ENCODE data around the gene EML4.

Gene EML4

DNA sequence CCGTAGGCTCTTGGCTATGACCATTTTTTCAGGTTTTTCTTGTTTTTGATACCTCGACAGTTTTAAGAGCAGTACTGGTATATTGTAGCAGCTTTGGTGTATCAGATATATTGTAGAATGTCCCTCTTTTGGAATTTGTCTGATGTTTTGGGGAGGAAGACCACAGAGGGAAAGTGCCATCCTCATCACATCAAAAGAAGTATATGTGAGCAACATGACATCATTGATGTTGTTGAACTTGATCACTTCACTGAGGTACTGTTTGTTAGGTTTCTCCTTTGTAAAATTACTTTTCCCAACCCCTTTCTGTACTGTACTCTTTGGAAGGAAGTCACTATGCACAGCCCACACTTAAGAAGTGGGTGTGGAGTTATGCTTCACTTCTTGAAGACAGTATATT is 41.0 kb downstream of the EML4 start:
- H3K4me3 ChIP-seq (ENCODE audit: low read depth, low read length), result no peak overlapping the region
- TF ChIP-seq CTCF (IDR thresholded peaks at IDR 0.05; ENCODE audit: low read depth, low read length), result no peak
- no peak for DNase-seq (ENCODE audit: low read depth, low spot score)
- in situ Hi-C loops (cut with HindIII; ENCODE audit: low sequenced_read_pairs), result no loop called here

- DNase-seq (ENCODE audit: low read depth, low spot score), result no peak
- in situ Hi-C loops (cut with HindIII; ENCODE audit: low sequenced_read_pairs), result no loop called here
- no peak for TF ChIP-seq CTCF (IDR thresholded peaks at IDR 0.05; ENCODE audit: low read depth, low read length)
- no peak overlapping the region for H3K4me3 ChIP-seq (ENCODE audit: low read depth, low read length)
Measured at GRCh38 chr2:42211291-42211690, 42.1 kb downstream of the EML4 start.

DNA sequence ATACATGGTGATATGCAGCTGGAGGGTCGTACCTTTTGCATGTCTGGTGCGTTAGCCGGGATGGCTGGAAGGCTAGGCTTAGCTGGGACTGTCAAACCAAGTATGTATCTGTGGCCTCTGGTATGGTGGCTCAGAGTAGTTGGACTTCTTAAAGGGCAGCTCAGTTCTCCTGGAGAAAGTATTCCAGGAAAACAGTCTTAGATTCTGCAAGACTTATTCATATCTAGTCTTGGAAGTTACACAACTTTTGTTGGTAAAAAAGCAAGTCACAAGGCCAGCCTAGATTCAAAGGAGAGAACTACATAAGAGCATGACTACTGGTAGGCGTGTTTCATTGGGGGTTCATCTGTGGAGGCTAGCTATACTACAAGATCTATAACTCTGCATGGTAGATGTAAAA is 45.5 kb downstream of the EML4 start:
- H3K4me3 ChIP-seq (ENCODE audit: low read depth, low read length), result no peak overlapping the region
- in situ Hi-C loops (cut with HindIII; ENCODE audit: low sequenced_read_pairs), result no loop called here
- TF ChIP-seq CTCF (IDR thresholded peaks at IDR 0.05; ENCODE audit: low read depth, low read length), result no peak
- no peak for DNase-seq (ENCODE audit: low read depth, low spot score)

GRCh38 chr2:42216694-42217093 is 47.5 kb downstream of the EML4 start:
- H3K4me3 ChIP-seq (ENCODE audit: low read depth, low read length), result no peak overlapping the region
- DNase-seq (ENCODE audit: low read depth, low spot score), result peak; percentile 36
- TF ChIP-seq CTCF (IDR thresholded peaks at IDR 0.05; ENCODE audit: low read depth, low read length), result no peak
- in situ Hi-C loops (cut with HindIII; ENCODE audit: low sequenced_read_pairs), result no loop called here

- in situ Hi-C loops (cut with HindIII; ENCODE audit: low sequenced_read_pairs), result no loop called here
- no peak for DNase-seq (ENCODE audit: low read depth, low spot score)
- no peak for TF ChIP-seq CTCF (IDR thresholded peaks at IDR 0.05; ENCODE audit: low read depth, low read length)
- H3K4me3 ChIP-seq (ENCODE audit: low read depth, low read length), result no peak overlapping the region
Measured at GRCh38 chr2:42217307-42217706, 48.2 kb downstream of the EML4 start.

- no peak overlapping the region for H3K4me3 ChIP-seq (ENCODE audit: low read depth, low read length)
- TF ChIP-seq CTCF (IDR thresholded peaks at IDR 0.05; ENCODE audit: low read depth, low read length), result no peak
- in situ Hi-C loops (cut with HindIII; ENCODE audit: low sequenced_read_pairs), result no loop called here
- no peak for DNase-seq (ENCODE audit: low read depth, low spot score)
Measured at GRCh38 chr2:42217914-42218313, 48.8 kb downstream of the EML4 start.

DNA sequence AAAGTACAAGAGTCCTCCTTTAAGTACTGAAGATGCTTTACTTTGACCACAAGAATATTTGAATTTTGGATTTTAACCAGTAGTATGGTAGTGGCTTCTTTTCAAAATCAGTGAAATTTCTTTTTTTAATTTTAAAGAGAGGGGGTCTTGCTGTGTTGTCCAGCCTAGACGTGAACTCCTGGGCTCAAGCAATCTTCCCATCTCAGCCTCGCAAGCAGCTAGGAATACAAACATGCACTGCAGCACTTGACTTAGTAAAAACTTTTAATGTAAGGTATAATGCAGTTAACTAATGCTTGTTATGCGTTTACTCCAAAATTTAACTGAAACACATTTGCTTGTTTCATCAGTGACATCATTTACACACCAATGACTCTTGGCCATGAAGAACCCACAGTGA is 49.6 kb downstream of the EML4 start:
- H3K4me3 ChIP-seq (ENCODE audit: low read depth, low read length), result no peak overlapping the region
- no peak for TF ChIP-seq CTCF (IDR thresholded peaks at IDR 0.05; ENCODE audit: low read depth, low read length)
- in situ Hi-C loops (cut with HindIII; ENCODE audit: low sequenced_read_pairs), result no loop called here
- no peak for DNase-seq (ENCODE audit: low read depth, low spot score)

All from astrocyte of the spinal cord (primary cell).